ENCODE results near the gene PLCG2. TPM values are rescaled to one million over a fixed set of nuclear protein-coding genes. Genes with fewer than 3 reads are reported as not detected.

PLCG2 gene
- total RNA-seq, 1 experiment from 2014 or later = 6.0 TPM

DNA sequence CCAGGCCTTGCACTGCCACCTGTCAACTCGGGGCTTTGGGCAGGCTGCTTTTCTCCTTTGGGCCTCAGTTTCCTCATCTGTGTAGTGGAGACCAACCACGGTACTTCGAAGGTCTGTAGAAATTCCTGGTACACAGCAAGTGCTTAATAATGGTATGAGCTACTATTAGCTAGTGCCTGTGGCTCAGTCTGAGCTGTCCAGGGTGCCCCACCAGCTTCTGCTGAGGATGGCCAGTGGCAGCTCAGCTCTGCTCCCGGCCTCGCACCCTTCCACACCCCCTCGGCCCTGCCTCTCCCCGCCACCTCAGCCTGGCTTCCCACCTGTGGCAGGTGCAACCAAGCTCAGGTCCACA lies 26.2 kb upstream of the PLCG2 start:
- Histone ChIP-seq H2BK5ac (ENCODE audit: insufficient read length, low read length) (no peak overlapping the region), H4K91ac (ENCODE audit: insufficient read length, low read depth, low read length) (no peak overlapping the region), H4K8ac (replicated peaks; ENCODE audit: insufficient read length, low read depth, low read length) (no peak overlapping the region), H2BK120ac (ENCODE audit: low read depth, low read length, poor library complexity, severe bottlenecking) (no peak overlapping the region), H2BK20ac (ENCODE audit: low read depth, low read length, poor library complexity, severe bottlenecking) (no peak overlapping the region), H3K14ac (ENCODE audit: insufficient read depth, low read length) (no peak overlapping the region), H3K79me2 (ENCODE audit: insufficient read depth, low read length) (peaks cover 3% of the 10 kb centered on the region; the same call in 1 of the 2 replicates), H3K4me2 (ENCODE audit: insufficient read depth, insufficient read length, low read length) (no peak overlapping the region), H3K18ac (ENCODE audit: insufficient read length, low read depth, low read length) (no peak overlapping the region), H3K4me1 (ENCODE audit: insufficient read depth, low read length) (no peaks in the 10 kb centered on the region), H3K9me3 (ENCODE audit: control insufficient read depth, low read depth, low read length) (no peaks in the 10 kb centered on the region), H3K23me2 (ENCODE audit: insufficient read length, low read depth, low read length, poor library complexity, severe bottlenecking) (no peaks in the 10 kb centered on the region), H4K20me1 (ENCODE audit: control insufficient read depth, insufficient read depth, insufficient read length) (peaks cover 5% of the 10 kb centered on the region), H3K79me1 (ENCODE audit: insufficient read depth, low read depth, low read length, poor library complexity, severe bottlenecking) (no peaks in the 10 kb centered on the region), H3T11ph (ENCODE audit: low read length) (no peak overlapping the region), H3K4ac (ENCODE audit: low read depth, low read length) (no peak overlapping the region), H3K9ac (ENCODE audit: extremely low read depth, insufficient read length, low read length) (no peak overlapping the region), H3K56ac (ENCODE audit: insufficient read length, low read depth, low read length) (no peak overlapping the region), H4K5ac (ENCODE audit: insufficient read length, low read depth, low read length) (no peak overlapping the region), H2BK15ac (ENCODE audit: low read depth, low read length) (no peak overlapping the region), H3K23ac (ENCODE audit: insufficient read length, low read depth, low read length) (no peak overlapping the region), H3K27ac (ENCODE audit: insufficient read length, low read depth, low read length) (no peak overlapping the region), H3K27me3 (ENCODE audit: insufficient read depth, low read length) (no peaks in the 10 kb centered on the region), H2BK12ac (ENCODE audit: insufficient read length, low read depth, low read length) (no peak overlapping the region), H2AK5ac (ENCODE audit: insufficient read length, low read length) (no peak overlapping the region), H2AFZ (ENCODE audit: low read length) (no peak overlapping the region)
- DNase-seq = no peak
- TF ChIP-seq, protein P1, sequence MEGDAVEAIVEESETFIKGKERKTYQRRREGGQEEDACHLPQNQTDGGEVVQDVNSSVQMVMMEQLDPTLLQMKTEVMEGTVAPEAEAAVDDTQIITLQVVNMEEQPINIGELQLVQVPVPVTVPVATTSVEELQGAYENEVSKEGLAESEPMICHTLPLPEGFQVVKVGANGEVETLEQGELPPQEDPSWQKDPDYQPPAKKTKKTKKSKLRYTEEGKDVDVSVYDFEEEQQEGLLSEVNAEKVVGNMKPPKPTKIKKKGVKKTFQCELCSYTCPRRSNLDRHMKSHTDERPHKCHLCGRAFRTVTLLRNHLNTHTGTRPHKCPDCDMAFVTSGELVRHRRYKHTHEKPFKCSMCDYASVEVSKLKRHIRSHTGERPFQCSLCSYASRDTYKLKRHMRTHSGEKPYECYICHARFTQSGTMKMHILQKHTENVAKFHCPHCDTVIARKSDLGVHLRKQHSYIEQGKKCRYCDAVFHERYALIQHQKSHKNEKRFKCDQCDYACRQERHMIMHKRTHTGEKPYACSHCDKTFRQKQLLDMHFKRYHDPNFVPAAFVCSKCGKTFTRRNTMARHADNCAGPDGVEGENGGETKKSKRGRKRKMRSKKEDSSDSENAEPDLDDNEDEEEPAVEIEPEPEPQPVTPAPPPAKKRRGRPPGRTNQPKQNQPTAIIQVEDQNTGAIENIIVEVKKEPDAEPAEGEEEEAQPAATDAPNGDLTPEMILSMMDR (conservative IDR thresholded peaks at IDR 0.05) = no peak
- Mint-ChIP-seq H3K9me3 (no peaks in the 10 kb centered on the region), H3K27me3 (ENCODE audit: low read depth) (no peaks in the 10 kb centered on the region; the same call in 1 of the 2 replicates), H3K36me3 (ENCODE audit: insufficient read depth in 1 of 3, low read depth in 3 of 3) (no peaks in the 10 kb centered on the region), H3K27ac (no peak overlapping the region), H3K4me1 (peaks cover 8% of the 10 kb centered on the region in 2 experiments), H3K4me3 (0 out of 5 replicates have a peak overlapping the region, but pooled peaks of 1 of the 2 experiments have one; percentile 48)
- no CpG with 5 or more reads among the region's 7 CpGs for WGBS (ENCODE audit: extremely low coverage, insufficient read length, low lambda C conversion rate)
